A549 (cell line): Measurements from ENCODE around the gene C3orf22. TPM values are rescaled to one million over a fixed set of nuclear protein-coding genes. Genes with fewer than 3 reads are reported as not detected.

Experiments used
- ATAC-seq, 2 experiments: fragments of 200-7000 bp in 1 of 2; fragments of >200 bp in 1 of 2; cut with Nextera tagmentation in 1 of 2; cut with Tn5 transposase in 1 of 2; 3 replicates each; pipeline versions ENCODE4 v1.8.0 to v1.9.1; 2018 to 2020; ENCODE audit warnings: mild to moderate bottlenecking in 1 of 2, moderate library complexity in 1 of 2
- CTCF ChIA-PET: fragments of 300-600 bp; sonication (Branson Sonifier 250); formaldehyde crosslinking; extraction: SDS; loops from one replicate; lab custom pipeline; 2021; ENCODE audit warnings: antibody characterized with exemption, inconsistent platforms; lab: Yijun Ruan, JAX
- POLR2A ChIA-PET: fragments of 350-600 bp; formaldehyde crosslinking; extraction: SDS; loops from one replicate; lab custom pipeline; 2021; ENCODE audit warnings: antibody characterized with exemption, inconsistent platforms; lab: Yijun Ruan, JAX
- DNase-seq, 2 experiments: peaks; one replicate each; pipeline versions ENCODE4 v3.0.0 to v3.0.0-alpha.2; 2011 to 2016; ENCODE audit warnings: low read depth in 1 of 2, low spot score in 1 of 2
- FAIRE-seq: peaks from 2 replicates; lab custom pipeline; 2011; peaks lifted over from hg19 to GRCh38; lab: Jason Lieb, UNC
- H3K27ac ChIP-seq, 2 experiments: fragments of >200 bp; sonication (Bioruptor Twin); formaldehyde crosslinking; 3 replicates each; pipeline ENCODE4 v1.5.1; 2016 to 2017
- H3K4me1 ChIP-seq: fragments of >200 bp; sonication (Bioruptor Twin); formaldehyde crosslinking; 3 replicates; pipeline ENCODE4 v1.6.1; 2016
- H3K4me2 ChIP-seq: fragments of >200 bp; sonication (Bioruptor Twin); formaldehyde crosslinking; 3 replicates; pipeline ENCODE4 v1.6.1; 2016
- H3K4me3 ChIP-seq: fragments of >200 bp; sonication (Bioruptor Twin); formaldehyde crosslinking; 3 replicates; pipeline ENCODE4 v1.5.1; 2016
- H3K9me3 ChIP-seq: fragments of >200 bp; sonication (Bioruptor Twin); formaldehyde crosslinking; 3 replicates; pipeline ENCODE4 v1.6.1; 2016
- CHD4 ChIP-seq: fragments of 200-600 bp; sonication (generic); IDR thresholded peaks from 2 replicates; pipeline ENCODE4 v1.6.1; 2016; ENCODE audit warnings: antibody characterized with exemption, mild to moderate bottlenecking, borderline replicate concordance
- EHF ChIP-seq: fragments of 250-450 bp; sonication (Bioruptor Pico); IDR thresholded peaks from 2 replicates; pipeline ENCODE4 v1.5.0; 2020; ENCODE audit warnings: mild to moderate bottlenecking
- EHMT2 ChIP-seq: fragments of 200-600 bp; sonication (generic); IDR thresholded peaks from 2 replicates; pipeline ENCODE4 v1.6.1; 2016; ENCODE audit warnings: antibody characterized with exemption, low read depth, mild to moderate bottlenecking, moderate library complexity
- EP300 ChIP-seq, 2 experiments: fragments of >200 bp; sonication (Bioruptor Twin); formaldehyde crosslinking; IDR thresholded peaks; 2 replicates in 1 of 2; 3 replicates in 1 of 2; pipeline ENCODE4 v1.6.1; 2016 to 2017
- FOSB ChIP-seq: fragments of 250-450 bp; sonication (Bioruptor Pico); IDR thresholded peaks from 2 replicates; pipeline ENCODE4 v1.5.0; 2020; ENCODE audit warnings: mild to moderate bottlenecking, moderate library complexity
- JUN ChIP-seq, 2 experiments: fragments of >200 bp; sonication (Bioruptor Twin); formaldehyde crosslinking; IDR thresholded peaks; 2 replicates in 1 of 2; 3 replicates in 1 of 2; pipeline ENCODE4 v1.6.1; 2016 to 2017
- MAFK ChIP-seq: fragments of 450-650 bp; IDR thresholded peaks from 2 replicates; pipeline ENCODE4 v1.6.1; 2014; ENCODE audit not compliant: partially characterized antibody
- MYC ChIP-seq: IDR thresholded peaks from 2 replicates; pipeline ENCODE4 v1.6.1; 2012; ENCODE audit warnings: mild to moderate bottlenecking, inconsistent platforms, low read length, improper control_type of control experiment, borderline replicate concordance
- NFE2L2 ChIP-seq: fragments of 150-350 bp; conservative IDR thresholded peaks from 2 replicates; pipeline ENCODE4 v1.6.1; 2014; ENCODE audit warnings: low read length
- NPAS2 ChIP-seq: fragments of 250-450 bp; sonication (Bioruptor Pico); IDR thresholded peaks from 2 replicates; pipeline ENCODE4 v1.8.0; 2022; ENCODE audit warnings: mild to moderate bottlenecking, moderate library complexity, borderline replicate concordance
- PHF8 ChIP-seq: fragments of 200-600 bp; sonication (generic); IDR thresholded peaks from 2 replicates; pipeline ENCODE4 v1.6.1; 2016; ENCODE audit warnings: low read depth, mild to moderate bottlenecking, antibody characterized with exemption, moderate library complexity, borderline replicate concordance
- POLR2AphosphoS2 ChIP-seq: conservative IDR thresholded peaks from 2 replicates; pipeline ENCODE4 v1.6.1; 2012; ENCODE audit warnings: low read length, improper control_type of control experiment, inconsistent platforms
- RARB ChIP-seq: fragments of 250-450 bp; sonication (Bioruptor Pico); IDR thresholded peaks from 2 replicates; pipeline ENCODE4 v1.8.0; 2021; ENCODE audit warnings: mild to moderate bottlenecking, moderate library complexity
- RCOR1 ChIP-seq: fragments of 150-350 bp; IDR thresholded peaks from 2 replicates; pipeline ENCODE4 v1.6.1; 2014; ENCODE audit warnings: antibody characterized with exemption, low read length, low read depth
- RFX5 ChIP-seq: fragments of 450-650 bp; IDR thresholded peaks from 2 replicates; pipeline ENCODE4 v1.7.1; 2014; ENCODE audit warnings: antibody characterized with exemption, mild to moderate bottlenecking, moderate library complexity
- RNF2 ChIP-seq: fragments of 200-600 bp; sonication (generic); IDR thresholded peaks from 2 replicates; pipeline ENCODE4 v1.6.1; 2016; ENCODE audit warnings: low read depth, mild to moderate bottlenecking, antibody characterized with exemption, moderate library complexity, borderline replicate concordance
- SMC3 ChIP-seq: fragments of >200 bp; sonication (Bioruptor Twin); formaldehyde crosslinking; IDR thresholded peaks from 3 replicates; pipeline ENCODE4 v1.6.1; 2018; ENCODE audit warnings: inconsistent platforms
- ZC3H11A ChIP-seq: fragments of 450-650 bp; IDR thresholded peaks from 2 replicates; pipeline ENCODE4 v1.6.1; 2014; ENCODE audit warnings: antibody characterized with exemption, mild to moderate bottlenecking
- ZNF302 ChIP-seq: fragments of 250-450 bp; sonication (Bioruptor Pico); IDR thresholded peaks from 2 replicates; pipeline ENCODE4 v1.9.0; 2021; ENCODE audit warnings: inconsistent platforms, mild to moderate bottlenecking, moderate library complexity
- ZSCAN20 ChIP-seq: fragments of 250-450 bp; sonication (Bioruptor Pico); IDR thresholded peaks from 2 replicates; pipeline ENCODE4 v1.8.0; 2022; ENCODE audit warnings: mild to moderate bottlenecking, moderate library complexity
- WGBS: methylation state at CpG from one replicate; pipeline ENCODE4 v1.1.6; 2017; ENCODE audit errors: missing lambda C conversion rate; 5-methylcytosine and 5-hydroxymethylcytosine counted together
- polyA plus RNA-seq, 4 experiments: library from polyadenylated mRNA; depleted of rRNA in 3 of 4; stranded (reverse); fragments of >200 nt; fragmentation: RNase III in 1 of 4; extraction: RNeasy Plus Mini Kit Qiagen cat#74134 plus additional on column Dnase treatment in 1 of 4; gene quantifications; 2 replicates in 3 of 4; 3 replicates in 1 of 4; pipeline ENCODE4 v1.2.3, GENCODE V29; 2011 to 2017
- TF ChIP-seq, protein P1 (sequence below): fragments of 450-650 bp; IDR thresholded peaks from 2 replicates; pipeline ENCODE4 v1.6.1; 2014; ENCODE audit warnings: antibody characterized with exemption
- TF ChIP-seq, protein P2 (sequence below): IDR thresholded peaks from 2 replicates; pipeline ENCODE4 v1.6.1; 2012; ENCODE audit warnings: low read depth, borderline replicate concordance

Gene C3orf22
- polyA plus RNA-seq, 2 of the 4 experiments (the other 2 are of a cell fraction) = not detected

DNA sequence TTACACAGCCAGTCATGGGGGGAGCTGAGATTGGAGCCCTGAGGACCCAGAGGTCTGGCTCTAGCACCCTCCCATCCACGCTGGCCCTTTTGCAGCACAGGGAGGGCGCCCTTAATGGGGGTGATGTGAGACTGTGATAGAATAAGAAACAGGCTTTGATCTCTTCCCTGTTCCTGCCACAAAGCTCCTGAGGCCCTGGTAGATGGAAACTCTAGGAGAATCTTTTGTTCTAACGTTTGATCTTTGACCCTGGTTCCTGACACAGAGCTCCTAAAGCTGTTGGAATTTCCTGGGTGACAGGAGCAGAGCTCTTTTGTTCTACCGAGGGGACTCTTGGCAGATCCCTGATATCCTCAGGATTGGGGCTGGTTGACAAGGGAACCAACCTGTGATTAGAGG is 40.0 kb downstream of the C3orf22 start:
- DNase-seq = no peak
- TF ChIP-seq SMC3 (no peak), NPAS2 (no peak), RARB (CRISPR knock-in tag) (no peak), POLR2AphosphoS2 (no peak), RCOR1 (no peak), JUN (IDR thresholded peaks at IDR 0.05) (no peak), RNF2 (no peak), EHF (no peak), NFE2L2 (no peak), ZC3H11A (no peak)
- TF ChIP-seq, protein P1, sequence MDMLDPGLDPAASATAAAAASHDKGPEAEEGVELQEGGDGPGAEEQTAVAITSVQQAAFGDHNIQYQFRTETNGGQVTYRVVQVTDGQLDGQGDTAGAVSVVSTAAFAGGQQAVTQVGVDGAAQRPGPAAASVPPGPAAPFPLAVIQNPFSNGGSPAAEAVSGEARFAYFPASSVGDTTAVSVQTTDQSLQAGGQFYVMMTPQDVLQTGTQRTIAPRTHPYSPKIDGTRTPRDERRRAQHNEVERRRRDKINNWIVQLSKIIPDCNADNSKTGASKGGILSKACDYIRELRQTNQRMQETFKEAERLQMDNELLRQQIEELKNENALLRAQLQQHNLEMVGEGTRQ = no peak
- TF ChIP-seq, protein P2, sequence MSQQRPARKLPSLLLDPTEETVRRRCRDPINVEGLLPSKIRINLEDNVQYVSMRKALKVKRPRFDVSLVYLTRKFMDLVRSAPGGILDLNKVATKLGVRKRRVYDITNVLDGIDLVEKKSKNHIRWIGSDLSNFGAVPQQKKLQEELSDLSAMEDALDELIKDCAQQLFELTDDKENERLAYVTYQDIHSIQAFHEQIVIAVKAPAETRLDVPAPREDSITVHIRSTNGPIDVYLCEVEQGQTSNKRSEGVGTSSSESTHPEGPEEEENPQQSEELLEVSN = no peak
- Histone ChIP-seq H3K4me3 (no peak overlapping the region), H3K9me3 (no peaks in the 10 kb centered on the region), H3K4me2 (no peak overlapping the region), H3K27ac (no peak overlapping the region), H3K4me1 (0 out of 3 replicates have a peak, but pooled peaks cover 3% of the 10 kb centered on the region)
- POLR2A ChIA-PET = no interaction called here
- CTCF ChIA-PET = interaction anchor here (0.7 to 2.7 kb wide), 3 partner anchors 61 to 1029 kb away, joined by 3 to 8 read pairs (median 3); no protein-coding TSS in a partner anchor
- no peak for ATAC-seq
- WGBS = 25% methylated on average over 4 of the region's 4 CpGs
- no peak for FAIRE-seq

DNA sequence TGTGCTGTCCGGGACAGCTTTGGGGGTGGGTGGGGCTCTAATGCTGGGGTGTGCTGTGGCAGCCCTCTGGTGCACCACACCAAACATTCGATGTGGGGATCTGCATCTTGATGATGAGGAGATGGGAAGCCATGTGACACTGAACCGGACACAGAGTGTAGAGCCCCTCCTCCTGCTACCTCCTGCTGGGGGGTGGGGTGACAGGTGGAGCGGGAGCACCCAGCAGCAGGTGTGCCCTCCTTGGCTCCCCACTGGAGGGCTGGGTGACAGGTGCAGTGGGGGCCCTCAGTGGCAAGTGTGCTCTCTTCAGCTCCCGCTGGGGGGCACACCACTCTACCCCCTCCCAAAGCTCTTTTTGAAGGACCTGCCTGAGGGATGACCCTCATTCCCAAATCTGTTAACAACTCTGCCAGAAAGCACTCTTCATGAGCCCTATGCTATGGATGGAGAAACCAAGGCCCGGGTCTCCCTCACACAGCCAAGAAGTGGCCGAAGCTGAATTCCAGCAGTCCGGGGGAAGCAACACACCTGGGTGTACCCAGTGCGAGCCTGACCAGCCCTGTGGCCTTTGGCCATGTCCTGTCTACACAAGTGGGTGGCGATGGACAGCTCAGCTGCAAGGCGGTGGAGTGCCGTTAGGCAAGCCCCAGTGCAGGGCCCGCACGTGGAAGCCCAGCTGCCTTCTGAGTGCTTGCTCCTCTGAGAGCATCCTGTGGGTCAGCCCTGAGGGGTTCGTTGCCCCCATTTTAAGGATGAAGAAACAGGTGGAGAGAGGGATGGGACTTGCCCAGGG is 40.5 kb downstream of the C3orf22 start:
- no peak for TF ChIP-seq EHMT2
- ATAC-seq (no peak), FAIRE-seq (no peak), DNase-seq (no peak)
- 82% methylated on average over 7 of the region's 15 CpGs for WGBS
- ChIA-PET CTCF (interaction anchor here (0.7 to 2.7 kb wide), 3 partner anchors 62 to 1030 kb away, joined by 3 to 8 read pairs (median 3); no protein-coding TSS in a partner anchor), POLR2A (no interaction called here)
- Histone ChIP-seq H3K4me3 (no peak overlapping the region), H3K9me3 (no peaks in the 10 kb centered on the region), H3K27ac (no peak overlapping the region), H3K4me2 (no peak overlapping the region), H3K4me1 (no peaks in the 10 kb centered on the region)

DNA sequence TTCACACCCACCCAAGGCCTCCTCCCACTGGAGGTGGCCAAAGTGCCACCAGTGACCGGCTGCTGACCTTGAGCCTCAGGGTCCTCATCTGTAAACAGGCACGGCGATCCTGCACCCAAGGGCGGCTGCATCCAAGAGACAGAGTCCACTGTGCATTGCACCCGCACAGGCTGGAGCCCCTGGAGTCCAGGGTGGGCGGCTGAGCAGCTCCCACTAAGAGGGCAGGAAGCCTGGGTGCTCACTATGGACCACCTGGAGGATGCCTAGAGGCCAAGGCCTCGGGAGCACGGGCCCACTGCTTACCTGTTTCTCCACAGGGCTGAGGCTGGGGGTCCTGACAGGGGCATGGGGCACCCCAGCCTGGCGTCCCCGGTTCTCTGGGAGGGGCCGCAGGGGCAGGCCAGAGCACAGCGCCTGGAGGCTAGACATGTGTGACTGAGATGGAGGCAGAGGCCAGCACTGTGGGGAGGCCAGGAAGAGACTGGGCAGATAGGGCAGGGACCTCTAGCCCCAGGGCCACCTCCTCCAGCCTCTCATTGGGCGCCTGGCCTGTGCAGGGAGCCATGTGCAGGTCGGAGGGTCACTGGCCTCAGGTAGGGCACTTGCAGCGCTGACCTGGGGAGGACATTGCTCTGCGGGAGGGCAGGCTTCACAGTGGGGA is 41.3 kb downstream of the C3orf22 start, which contains the start of gene UROC1:
UROC1 (minus strand) TSS at position 483 of the 661 bp plus-strand sequence; CDS start at position 429, 54 bp downstream.
- Histone ChIP-seq H3K27ac (no peak within 1 kb of the TSS), H3K4me2 (no peak within 1 kb of the TSS), H3K9me3 (no peaks in the 10 kb centered on the region), H3K4me1 (no peaks in the 10 kb centered on the region), H3K4me3 (no peak within 1 kb of the TSS)
- TF ChIP-seq ZNF302 = no peak
- TF ChIP-seq CHD4 = no peak
- no peak for TF ChIP-seq SMC3
- no peak for TF ChIP-seq MAFK
- no peak for TF ChIP-seq EP300 (IDR thresholded peaks at IDR 0.05)
- TF ChIP-seq ZC3H11A = no peak
- no peak for TF ChIP-seq RFX5
- TF ChIP-seq ZSCAN20 = no peak
- TF ChIP-seq RNF2 = no peak
- no peak for TF ChIP-seq FOSB (CRISPR knock-in tag)
- TF ChIP-seq PHF8 = no peak
- TF ChIP-seq EHMT2 = no peak
- TF ChIP-seq, protein P2 = no peak
- no peak for TF ChIP-seq MYC
- ChIA-PET POLR2A (no interaction called here), CTCF (interaction anchor here (0.8 kb wide), 1 partner anchor 1027 kb away, joined by 3 read pairs; no protein-coding TSS in a partner anchor)
- ATAC-seq (no peak), DNase-seq (no peak), FAIRE-seq (no peak)
- no CpG with 5 or more reads among the region's 16 CpGs for WGBS
